Mammary epithelial cell (primary cell): ENCODE data around the gene RBCK1.

Experiments used
- CTCF ChIP-seq, 2 donors: IDR thresholded peaks in 1 of 2; conservative IDR thresholded peaks in 1 of 2; 2 replicates each; pipeline ENCODE4 v1.5.1; 2011 to 2012; ENCODE audit warnings: inconsistent platforms in 2 of 2, low read length in 2 of 2, mild to moderate bottlenecking in 2 of 2, control low read depth in 1 of 2, low read depth in 1 of 2; ENCODE audit not compliant: insufficient read depth in 1 of 2; ENCODE audit errors: extremely low read depth in 1 of 2
- EZH2 ChIP-seq: IDR thresholded peaks from 2 replicates; pipeline ENCODE4 v1.6.1; 2012; ENCODE audit warnings: low read length, inconsistent platforms, borderline replicate concordance

GRCh38 chr20:460707-461106 lies 52.6 kb downstream of the RBCK1 start:
- TF ChIP-seq CTCF (conservative IDR thresholded peaks at IDR 0.05 in 1 of 2, IDR thresholded peaks at IDR 0.05 in 1 of 2; ENCODE audit: extremely low read depth in 1 of 2, insufficient read depth in 1 of 2, low read depth in 1 of 2, low read length in 2 of 2) = no peak
- TF ChIP-seq EZH2 = no peak
